ENCODE data around the gene NELL2.
"Not testable (repeated sequence)": the region's sequence is repeated elsewhere in the genome, so short reads cannot be mapped to it uniquely, and the experiment has no call there.

NELL2 gene

DNA sequence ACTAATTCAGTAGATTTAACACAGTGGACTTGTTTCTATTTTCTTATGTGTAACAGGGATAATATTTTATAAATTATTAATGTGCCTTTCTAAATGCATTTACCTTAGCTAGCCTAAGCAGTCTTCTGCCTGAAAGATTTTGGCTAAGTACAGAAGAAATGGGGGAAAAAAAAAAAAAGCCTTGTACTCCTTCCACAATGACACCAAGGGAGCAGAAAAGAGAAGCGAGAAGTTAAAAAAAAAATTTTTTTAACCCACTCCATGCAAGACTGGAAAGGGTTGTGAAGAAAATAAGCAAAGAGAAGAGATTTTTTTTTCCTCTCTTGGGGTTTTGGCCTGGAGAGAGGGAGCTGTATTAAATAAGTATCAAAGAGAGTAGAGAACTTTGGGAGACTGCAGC, 28.7 kb downstream of the NELL2 start:
- no peak for DNase-seq

DNA sequence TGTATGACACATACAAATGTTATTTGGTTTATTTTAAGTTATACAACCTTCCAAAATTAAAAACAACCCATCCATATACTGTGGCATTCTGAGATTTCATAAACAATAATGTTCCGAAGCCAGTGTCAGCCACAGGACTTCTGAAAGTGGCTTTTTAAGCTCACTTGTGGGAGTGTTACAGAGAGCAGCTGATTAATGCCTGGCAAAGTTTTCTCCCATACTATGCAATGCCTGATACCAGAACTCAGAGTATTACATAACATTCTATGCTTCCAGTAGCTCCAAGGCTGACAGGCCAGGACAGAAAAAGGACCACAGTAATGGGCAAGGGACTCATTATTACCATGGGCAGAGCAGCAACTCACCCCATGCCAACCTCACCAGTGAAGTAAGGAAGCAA, 29.3 kb downstream of the NELL2 start:
- no peak for DNase-seq

DNA sequence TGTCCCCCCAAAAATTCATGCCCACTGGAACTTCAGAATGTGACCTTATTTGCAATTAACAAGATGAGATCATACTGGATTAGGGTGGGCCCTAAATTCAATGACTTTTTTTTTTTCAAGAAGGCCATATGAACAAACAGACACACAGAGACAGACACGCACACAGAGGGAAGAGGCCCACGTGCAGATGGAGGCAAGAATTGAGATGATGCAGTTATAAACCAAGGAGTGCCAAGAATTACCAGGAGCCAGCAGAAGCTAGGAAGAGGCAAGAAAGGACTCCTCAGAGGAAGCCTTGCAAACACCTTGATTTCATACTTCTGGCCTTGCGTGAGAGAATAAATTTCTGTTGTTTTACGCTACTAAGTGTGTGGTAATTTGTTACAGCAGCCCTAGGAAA, 33.4 kb downstream of the NELL2 start:
- DNase-seq: no peak

DNA sequence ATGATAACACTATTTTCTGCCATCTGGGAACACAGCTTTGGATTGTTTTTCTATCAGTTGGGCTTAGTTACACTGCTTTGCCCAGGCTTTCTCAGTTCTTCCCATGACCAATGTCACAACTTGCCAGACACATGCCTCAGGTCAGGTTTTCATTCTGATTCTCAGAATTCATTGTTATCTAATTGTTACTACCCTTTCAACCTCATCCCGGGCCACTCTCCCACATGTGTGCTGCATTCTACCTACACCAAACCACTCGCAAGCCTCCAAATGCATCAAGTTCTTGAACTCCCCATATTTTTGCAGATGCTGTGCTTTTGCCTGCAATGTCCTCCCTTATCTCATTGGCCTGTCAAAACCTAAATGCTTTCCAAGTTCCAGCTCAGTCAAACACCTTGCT, 36.3 kb downstream of the NELL2 start:
- no peak for DNase-seq

DNA sequence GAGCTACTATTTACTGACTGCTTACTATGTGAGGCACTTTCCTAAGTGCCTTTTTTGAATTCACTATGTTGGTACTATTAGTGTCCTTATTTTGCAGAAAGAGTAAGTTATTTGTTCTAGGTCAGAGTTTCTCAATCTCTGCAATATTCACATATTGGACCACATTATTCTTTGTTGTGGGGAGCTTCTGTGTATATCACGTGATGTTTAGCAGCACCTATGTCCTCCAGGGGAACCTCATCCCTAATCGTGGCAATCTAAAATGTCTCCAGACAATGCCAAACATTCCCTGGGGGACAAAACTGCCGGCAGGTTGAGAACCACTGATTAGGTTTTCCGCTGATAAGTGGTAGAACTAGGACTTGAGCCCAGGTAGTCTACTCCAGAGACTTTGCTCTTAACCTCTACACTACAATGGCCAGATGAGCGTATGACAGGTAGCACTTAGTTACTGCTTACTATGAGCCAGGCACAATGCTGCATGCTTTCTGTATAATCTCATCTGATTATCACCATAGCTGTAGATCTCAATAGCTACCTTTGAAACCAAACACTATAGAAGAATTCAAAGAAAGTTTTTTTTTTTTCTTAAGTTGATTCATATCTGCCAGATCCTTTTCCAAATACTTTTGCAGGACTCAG, 38.9 kb downstream of the NELL2 start:
- DNase-seq: no peak

DNA sequence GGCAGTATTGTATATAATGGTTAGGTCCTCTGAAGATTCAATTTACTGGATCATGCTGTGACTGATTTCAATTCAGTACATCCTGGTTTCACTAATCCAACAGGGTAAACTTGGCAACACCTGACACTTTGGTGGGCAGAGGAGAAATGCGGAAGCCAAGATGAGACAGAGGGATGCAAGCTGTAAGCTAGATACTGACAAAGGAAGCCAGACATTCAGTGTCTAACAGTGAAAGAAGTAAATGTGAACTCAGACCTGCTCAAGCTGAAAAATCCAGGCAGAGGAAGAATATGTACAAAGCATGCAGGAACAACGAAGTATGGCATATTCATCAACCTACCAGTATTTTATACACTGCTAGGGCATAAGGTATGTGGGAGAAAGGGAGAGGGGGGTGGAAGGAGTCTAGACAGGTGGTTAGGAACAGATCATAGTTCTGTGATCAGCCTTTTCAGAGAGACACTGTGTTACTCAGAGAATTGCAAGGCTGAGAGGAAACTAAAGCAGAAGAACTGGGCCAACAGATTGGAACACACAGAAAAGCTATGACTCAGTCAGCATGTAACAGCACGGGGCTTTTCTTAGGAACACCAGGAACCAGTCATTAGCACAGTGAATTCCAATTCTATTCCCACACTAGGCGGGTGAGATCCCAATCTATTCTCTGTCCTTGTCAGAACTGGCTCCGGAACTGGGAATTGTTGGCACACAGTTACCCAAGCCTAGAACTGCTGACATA, 40.3 kb downstream of the NELL2 start:
- DNase-seq: no peak

DNA sequence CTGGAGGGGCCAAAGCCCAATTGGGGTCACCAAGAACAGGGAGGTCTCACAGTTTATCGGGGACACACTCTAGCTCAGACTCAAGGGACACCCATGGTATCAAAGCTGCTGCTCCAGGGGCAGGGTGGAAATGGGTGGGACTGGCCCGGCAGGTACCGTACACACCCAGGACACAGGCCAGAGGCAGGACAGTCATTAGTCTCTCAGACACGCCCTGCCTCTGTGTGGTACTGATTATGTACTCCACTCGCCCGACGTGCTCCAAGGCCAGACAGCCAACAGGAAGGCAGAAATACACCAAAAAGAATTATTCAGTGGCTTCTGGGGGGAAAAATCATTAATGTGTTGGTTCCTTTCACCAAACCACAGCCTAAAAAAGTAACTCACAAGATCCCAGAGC, 41.1 kb downstream of the NELL2 start:
- DNase-seq: not testable (repeated sequence)

DNA sequence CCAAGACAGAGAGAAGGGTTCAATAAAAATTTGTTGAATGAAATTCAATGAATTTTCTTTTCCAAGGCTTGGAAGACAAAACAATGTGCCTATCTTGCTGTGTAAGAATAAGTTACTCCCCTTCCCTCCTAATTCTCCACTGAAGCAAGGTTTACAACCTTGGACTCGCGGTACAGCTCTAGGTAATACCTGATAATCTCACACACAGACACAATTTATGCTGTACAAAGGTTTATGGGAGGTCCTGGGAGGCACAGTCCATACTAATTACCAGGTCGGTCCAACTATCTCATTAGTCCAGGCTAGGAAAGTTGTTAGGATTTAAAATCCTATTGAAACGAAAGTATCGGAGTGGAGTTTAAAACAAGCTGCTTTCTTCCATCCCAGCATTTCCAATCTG, 42.6 kb downstream of the NELL2 start:
- no peak for DNase-seq

DNA sequence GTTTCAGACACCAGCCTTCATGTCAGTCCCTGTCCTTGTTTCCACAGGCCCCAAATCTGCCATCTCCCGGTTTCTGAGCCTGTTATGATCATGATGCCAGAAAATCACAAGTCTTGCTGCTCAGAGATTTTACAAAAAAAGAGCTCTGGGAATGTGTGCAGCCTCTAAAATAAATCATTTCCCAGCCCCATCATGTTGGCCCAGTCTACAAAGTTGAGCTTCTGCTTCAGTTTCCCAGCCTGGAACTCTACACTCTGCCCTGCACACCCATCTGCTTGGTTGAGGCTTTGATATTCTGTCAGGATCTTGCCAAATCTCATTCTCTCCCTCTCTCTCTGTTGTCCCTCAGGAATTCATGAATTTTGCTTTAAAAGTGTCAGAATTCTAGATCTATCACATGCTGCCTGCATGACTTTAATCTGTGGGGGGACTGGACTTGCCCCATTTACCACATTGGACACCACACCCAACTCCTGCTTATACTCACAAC, 45.5 kb downstream of the NELL2 start:
- DNase-seq: no peak

DNA sequence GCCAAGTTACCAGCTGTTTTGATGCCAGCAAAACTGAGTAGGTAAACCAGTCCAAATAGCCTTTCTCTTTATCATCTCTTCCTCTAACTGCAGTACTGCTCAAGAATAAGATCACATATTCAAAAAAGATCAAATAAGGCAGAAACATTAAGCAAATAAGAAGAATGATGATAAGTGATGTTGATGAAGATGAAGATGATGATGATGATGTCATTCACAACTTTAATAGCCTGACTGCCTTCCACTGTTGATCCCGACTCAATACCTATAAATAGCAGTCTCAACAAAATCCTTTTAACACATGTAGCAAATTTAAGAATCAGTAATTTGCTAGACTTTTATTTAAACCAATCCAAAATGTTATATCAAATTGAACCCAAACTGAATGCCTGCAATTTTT, 47.1 kb downstream of the NELL2 start:
- no peak for DNase-seq

DNA sequence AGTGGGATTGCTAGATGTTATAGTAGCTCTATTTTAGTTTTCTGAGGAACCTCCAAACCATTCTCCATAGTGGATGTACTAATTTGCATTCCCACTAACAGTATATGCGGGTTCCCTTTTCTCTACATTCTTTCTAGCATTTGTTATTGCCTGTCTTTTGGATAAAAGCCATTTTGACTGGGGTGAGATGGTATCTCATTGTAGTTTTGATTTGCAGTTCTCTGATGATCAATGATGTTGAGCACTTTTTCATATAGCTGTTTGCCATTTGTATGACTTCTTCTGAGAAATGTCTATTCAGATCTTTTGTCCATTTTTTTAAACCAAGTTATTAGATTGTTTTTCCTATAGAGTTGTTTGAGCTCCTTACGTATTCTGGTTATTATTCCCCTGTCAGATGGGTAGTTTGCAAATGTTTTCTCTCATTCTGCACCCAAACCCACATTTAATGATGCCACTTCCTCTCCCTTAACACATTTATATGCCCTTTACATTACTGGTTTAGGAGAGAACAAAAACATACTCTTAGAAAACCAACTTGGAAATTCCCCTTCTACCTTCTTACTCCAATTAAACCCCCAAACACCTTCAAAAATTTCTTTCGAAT, 48.2 kb downstream of the NELL2 start:
- DNase-seq: no peak

DNA sequence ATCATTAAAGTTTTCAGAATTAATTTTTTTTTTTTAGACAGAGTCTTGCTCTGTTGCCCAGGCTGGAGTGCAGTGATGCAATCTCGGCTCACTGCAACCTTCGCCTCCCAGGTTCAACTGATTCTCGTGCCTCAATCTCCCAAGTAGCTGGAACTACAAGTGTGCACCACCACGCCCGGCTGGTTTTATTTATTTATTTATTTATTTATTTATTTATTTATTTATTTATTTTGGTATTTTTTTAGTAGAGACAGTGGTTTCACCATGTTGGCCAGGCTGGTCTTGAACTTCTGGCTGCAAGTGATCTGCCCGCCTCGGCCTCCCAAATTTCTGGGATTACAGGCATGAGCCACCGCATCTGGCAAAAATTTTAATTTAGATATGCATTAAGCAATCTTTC, 54.4 kb downstream of the NELL2 start:
- DNase-seq: not testable (repeated sequence)

DNA sequence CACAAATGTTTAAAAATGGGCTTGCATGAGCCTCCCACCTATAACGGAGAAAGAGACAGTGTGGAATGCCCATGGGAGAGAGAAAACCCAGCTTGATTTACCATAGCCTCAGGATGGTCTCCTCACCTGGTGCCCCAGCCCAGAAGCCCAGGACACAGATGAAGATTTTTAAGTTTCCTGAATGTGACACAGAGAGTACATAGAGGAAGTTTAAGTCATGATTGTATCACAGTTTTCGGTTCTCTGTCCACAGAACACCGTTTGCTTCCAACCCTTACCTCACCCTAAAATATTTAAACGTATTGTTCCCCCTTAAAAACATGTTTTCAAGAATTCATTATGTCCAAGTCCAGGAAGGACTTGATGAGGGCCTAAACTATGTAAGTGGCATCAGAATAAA, 56.2 kb downstream of the NELL2 start:
- DNase-seq: no peak

DNA sequence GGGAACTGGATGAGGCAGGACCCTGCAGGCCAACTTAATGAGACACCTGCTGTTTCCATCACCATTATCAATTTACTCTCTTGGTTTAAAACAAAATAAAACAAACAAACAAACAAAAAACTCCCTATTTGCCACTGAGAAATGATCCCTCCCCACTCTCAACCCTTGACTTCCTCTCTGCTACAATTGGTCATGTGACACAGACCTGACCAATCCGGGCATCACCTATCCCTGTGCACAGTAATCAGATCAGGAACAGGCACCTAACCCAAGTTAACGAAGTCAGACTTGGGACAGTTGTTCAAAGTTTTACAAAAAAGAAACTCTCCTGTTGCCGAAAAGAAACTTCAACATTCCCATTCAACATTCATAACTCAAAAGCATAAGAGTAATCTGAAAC, 58.4 kb downstream of the NELL2 start:
- DNase-seq: no peak

DNA sequence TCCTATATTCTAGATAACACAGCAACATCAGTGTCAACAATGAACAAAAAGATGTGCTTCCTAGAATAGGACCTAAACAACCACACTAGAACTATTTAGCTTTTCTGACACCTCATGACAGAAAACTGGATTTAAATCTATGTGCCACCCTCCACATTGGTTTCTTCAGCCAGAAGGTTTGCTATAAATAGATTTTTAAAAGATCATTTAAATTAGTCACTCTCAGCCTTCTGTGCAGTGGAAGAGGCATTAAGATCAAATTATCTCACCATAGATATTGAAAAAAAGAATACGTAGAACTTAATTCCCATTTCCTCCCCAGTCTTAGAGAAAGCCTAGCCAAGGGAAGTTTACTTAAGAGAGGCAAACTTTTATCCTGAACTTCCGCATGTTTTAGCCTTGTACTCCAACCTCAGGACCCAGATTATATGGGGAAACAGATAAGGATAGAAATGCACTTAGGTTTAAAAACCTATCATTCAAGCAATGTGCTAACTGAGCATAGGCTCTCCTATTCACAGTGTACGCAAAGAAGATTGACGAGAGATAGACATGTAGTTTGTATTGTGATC, 59.6 kb downstream of the NELL2 start:
- DNase-seq: no peak

DNA sequence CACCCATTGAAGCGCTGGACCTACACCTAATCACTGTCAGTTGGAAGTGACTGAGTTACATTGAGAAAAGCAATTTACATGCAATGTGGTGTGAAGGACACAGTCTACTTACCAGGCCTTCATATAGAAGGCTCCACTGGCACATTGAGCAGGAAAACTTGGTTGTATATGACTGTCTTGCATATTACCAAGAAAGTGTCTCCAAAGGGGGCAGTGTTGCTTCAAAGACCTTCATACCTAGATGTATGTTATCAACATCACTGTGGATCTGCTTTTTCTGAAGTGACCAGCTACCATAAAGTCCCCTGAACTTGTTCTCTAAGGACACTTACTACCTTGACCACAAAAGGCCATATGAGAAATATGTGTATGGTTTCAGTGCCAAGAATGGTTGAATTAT, 64.1 kb downstream of the NELL2 start:
- no peak for DNase-seq

DNA sequence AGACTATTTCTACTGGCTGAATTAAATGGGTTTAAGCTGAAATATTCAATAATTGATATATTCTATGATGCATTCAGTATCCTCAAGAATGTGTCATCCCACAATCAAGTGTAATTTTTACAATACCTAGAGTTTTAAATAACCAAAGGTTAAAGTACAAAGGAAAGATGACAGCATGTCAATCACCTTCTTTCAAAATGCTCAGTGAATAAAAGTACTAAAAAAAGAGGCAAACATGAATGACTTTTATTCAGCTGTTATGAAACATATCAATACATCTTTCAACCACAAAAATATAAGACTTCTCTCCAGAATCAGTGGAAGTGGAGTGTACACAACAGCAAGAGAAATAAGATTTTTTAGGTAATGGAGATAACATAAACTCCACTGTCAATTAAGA, 72.0 kb downstream of the NELL2 start:
- no peak for DNase-seq

DNA sequence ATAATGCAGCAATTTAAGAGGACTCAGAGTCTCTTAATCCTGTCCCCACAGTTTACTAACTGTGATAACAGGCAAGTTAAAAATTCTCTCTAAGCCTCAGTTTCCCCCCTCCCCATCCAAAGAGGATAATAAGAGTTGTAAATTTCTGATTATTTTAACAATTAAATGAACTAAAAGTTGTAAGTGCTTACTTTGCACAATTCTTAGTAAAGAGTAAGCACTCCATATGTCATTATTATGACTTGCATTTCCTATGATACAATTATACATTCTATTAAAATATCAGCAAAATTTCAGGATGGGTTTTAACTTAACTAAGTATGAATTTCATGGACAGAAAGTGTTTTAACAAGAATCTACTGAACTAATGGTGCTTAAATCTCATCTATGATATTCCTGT, 80.1 kb downstream of the NELL2 start:
- no peak for DNase-seq

DNA sequence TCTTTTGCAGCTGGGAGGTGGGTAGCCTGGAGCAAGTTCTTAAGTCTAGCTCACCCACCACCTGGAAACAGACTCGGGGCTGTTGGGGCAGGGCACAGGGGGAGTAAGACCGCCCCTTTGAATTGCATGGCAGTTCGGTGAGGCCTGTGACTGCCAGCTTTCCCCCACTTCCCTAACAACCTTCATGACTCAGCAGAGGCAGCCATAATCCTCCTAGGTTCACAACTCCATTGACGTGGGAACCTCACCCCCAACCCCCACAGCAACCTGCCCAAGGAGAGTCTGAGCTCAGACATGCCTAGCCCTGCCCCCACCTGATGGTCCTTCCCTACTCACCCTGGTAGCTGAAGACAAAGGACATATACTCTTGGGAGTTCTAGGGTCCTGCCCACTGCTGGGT, 87.4 kb downstream of the NELL2 start:
- DNase-seq: no peak

DNA sequence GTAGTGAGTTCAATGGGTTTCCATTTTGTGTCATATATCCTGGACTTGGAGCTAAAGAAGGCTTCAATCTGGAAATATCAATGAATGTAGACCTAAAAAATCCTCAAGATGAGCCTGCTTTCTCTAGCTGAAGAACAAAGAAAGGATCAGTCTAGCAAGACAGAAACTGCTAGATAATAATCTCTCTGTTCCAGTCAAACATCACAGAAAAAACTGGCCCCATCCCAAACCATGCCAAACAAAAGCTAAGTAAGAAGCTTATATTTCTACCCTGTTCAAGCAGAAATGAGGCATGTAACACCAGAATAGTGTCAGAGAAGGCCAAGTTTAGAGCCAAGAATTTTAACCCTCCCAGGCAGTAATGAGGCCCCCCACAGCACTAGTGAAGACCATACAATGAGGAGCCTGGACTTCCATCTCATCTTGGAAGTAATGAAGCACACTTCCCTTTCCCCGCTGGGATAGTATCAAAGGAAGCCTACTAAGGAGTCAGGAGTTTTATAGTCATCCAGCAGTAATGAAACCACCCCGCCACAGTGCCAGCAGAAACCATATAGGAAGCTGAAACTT, 95.8 kb downstream of the NELL2 start:
- DNase-seq: no peak

DNA sequence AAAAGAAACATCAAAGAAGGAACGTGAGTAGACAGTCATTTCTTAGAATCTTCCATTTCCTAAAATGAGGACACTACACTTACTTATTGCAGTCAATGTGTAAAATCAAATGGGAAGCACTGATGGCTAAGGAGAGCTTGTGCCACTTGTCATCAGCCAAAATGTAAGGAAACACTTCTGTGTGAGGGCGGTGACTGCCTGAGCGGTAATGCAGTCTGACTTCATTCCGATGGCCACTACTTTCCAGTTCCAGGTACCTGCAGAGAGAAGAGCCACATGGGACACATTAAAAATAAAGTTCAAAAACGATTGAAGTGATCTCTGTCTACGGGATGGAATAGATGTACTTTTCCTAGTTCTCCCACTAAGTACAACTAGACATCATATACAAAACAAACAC, 96.3 kb downstream of the NELL2 start:
- DNase-seq: no peak

DNA sequence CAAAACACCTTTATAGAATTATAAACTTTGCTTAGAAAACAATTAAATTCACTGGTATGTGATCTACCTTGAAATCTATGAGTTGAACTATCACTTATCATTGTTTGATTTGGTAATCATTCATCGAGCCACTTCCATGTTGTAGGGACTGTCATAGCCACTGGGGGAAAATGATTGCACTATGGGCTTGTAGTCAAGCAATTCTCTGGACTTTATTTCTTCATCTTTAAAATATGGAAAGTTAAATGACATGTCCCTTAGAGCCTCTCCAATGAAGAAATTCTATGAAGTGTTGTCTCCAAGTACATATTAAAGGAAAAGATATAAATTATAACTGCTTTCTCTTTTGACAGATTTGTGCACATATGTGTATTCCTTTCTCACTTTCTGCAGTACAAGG, 97.3 kb downstream of the NELL2 start:
- no peak for DNase-seq

DNA sequence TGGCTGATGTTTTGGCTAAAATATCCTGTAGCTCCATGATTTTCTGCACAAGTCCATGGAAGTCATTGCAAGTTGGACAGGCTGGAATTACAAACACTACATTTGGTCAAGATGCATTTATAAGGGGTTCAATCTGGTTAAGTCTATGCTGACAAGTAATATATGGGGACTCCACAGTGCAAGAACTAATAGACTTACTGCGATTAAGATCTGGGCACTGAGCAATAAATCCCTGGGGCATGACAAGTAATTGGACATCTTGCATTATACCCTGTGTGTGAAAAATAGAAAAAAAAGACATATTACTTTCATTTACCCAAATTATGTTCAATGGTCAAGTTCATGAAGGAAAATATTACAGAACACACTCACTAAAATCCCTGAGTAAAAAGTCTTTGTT, 99.1 kb downstream of the NELL2 start:
- no peak for DNase-seq

DNA sequence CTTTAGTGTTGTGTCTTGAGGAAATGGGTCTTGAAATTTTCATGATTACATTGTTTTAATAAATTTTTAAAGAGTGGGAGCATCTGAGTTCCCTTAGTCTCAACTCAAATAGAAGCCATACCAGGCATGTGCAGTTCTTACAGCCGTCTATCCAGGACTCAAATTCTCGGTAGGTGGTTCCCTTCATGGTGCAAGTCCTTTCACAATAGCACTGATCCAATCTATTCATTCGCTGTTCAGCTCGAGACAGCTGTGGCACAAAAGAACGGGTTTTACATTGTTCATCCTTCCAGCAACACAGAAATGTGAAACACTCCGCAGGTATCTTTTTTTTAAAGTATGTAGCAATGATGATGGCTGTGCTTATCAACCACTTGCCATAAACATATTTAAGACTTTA, 100.2 kb downstream of the NELL2 start:
- no peak for DNase-seq

Data from 8988T (cell line).